Immature natural killer cell (primary cell): ENCODE measurements around the gene DCP2. TPM values are rescaled to one million over a fixed set of nuclear protein-coding genes. Genes with fewer than 3 reads are reported as not detected.

Experiments used
- DNase-seq, 3 donors: peaks; one replicate each; pipeline ENCODE4 v3.0.0; 2022; ENCODE audit warnings: mixed read lengths in 1 of 3
- H3K27ac Mint-ChIP-seq, 6 donors: one replicate each; pipeline ENCODE4 v1.8.0; 2020; ENCODE audit warnings: mixed read lengths in 6 of 6, mild to moderate bottlenecking in 5 of 6, inconsistent platforms in 4 of 6, moderate library complexity in 3 of 6
- H3K27me3 Mint-ChIP-seq, 3 donors: one replicate each; pipeline ENCODE4 v1.8.0; 2020 to 2021; ENCODE audit warnings: low read depth in 3 of 3, mild to moderate bottlenecking in 3 of 3, mixed read lengths in 3 of 3, moderate library complexity in 3 of 3, inconsistent platforms in 1 of 3
- H3K36me3 Mint-ChIP-seq, 3 donors: one replicate each; pipeline ENCODE4 v1.8.0; 2020; ENCODE audit warnings: mixed read lengths in 3 of 3, inconsistent platforms in 2 of 3, mild to moderate bottlenecking in 2 of 3
- H3K4me1 Mint-ChIP-seq, 2 donors: one replicate each; pipeline ENCODE4 v1.8.0; 2020; ENCODE audit warnings: inconsistent platforms in 2 of 2, mild to moderate bottlenecking in 2 of 2, mixed read lengths in 2 of 2, moderate library complexity in 1 of 2
- H3K4me3 Mint-ChIP-seq, 5 donors: one replicate each; pipeline ENCODE4 v1.8.0; 2020; ENCODE audit warnings: mild to moderate bottlenecking in 5 of 5, mixed read lengths in 5 of 5, inconsistent platforms in 3 of 5, moderate library complexity in 3 of 5
- H3K9me3 Mint-ChIP-seq, 6 donors: one replicate each; pipeline ENCODE4 v1.8.0; 2020; ENCODE audit warnings: mild to moderate bottlenecking in 6 of 6, mixed read lengths in 6 of 6, inconsistent platforms in 4 of 6, moderate library complexity in 3 of 6
- polyA plus RNA-seq, 3 donors: library from polyadenylated mRNA; unstranded; fragments of 300-500 nt; fragmentation: Illumina TruSeq; gene quantifications; one replicate each; pipeline ENCODE4 v1.2.3, GENCODE V29; 2021

DCP2 gene
- polyA plus RNA-seq, 3 donors from 2014 or later: 31.6 to 70.6 (median 35.9) TPM

- Mint-ChIP-seq H3K9me3 (no peaks in the 10 kb centered on the region), H3K4me1 (peaks cover 4 to 12% of the 10 kb centered on the region in 2 donors)
- no peak for DNase-seq
Measured at GRCh38 chr5:113062869-113063508, 86.4 kb downstream of the DCP2 start.

GRCh38 chr5:113063927-113064326, 87.3 kb downstream of the DCP2 start:
- peaks cover 0 to 2% (median 0%) of the 10 kb centered on the region in 3 donors for H3K27me3 Mint-ChIP-seq
- no peak for DNase-seq
- no peak overlapping the region for H3K27ac Mint-ChIP-seq
- H3K4me3 Mint-ChIP-seq: no peak overlapping the region
- H3K4me1 Mint-ChIP-seq: peaks cover 4 to 12% of the 10 kb centered on the region in 2 donors
- H3K9me3 Mint-ChIP-seq: no peaks in the 10 kb centered on the region
- H3K36me3 Mint-ChIP-seq: no peaks in the 10 kb centered on the region

More at GRCh38 chr5:113062869-113063508, 86.4 kb downstream of the DCP2 start:
- Mint-ChIP-seq H3K36me3 (no peaks in the 10 kb centered on the region), H3K4me3 (no peak overlapping the region), H3K27me3 (peaks cover 0 to 2% (median 0%) of the 10 kb centered on the region in 3 donors), H3K27ac (peak overlapping the region in 1 of 6 donors; percentile 11)

- H3K27me3 Mint-ChIP-seq: peaks cover 0 to 2% (median 0%) of the 10 kb centered on the region in 3 donors
- no peaks in the 10 kb centered on the region for H3K36me3 Mint-ChIP-seq
- no peak overlapping the region for H3K27ac Mint-ChIP-seq
- no peak for DNase-seq
- no peak overlapping the region for H3K4me3 Mint-ChIP-seq
- H3K4me1 Mint-ChIP-seq: peaks cover 4 to 12% of the 10 kb centered on the region in 2 donors
- H3K9me3 Mint-ChIP-seq: no peaks in the 10 kb centered on the region
Measured at GRCh38 chr5:113064806-113065205, 88.2 kb downstream of the DCP2 start.

- no peak for DNase-seq
- Mint-ChIP-seq H3K27me3 (peaks cover 0 to 2% (median 0%) of the 10 kb centered on the region in 3 donors), H3K36me3 (no peaks in the 10 kb centered on the region), H3K27ac (no peak overlapping the region), H3K9me3 (no peaks in the 10 kb centered on the region), H3K4me3 (no peak overlapping the region), H3K4me1 (peaks cover 4 to 12% of the 10 kb centered on the region in 2 donors)
Measured at GRCh38 chr5:113065626-113066025, 89.0 kb downstream of the DCP2 start.

GRCh38 chr5:113067635-113068344, 91.2 kb downstream of the DCP2 start:
- no peak overlapping the region for H3K4me3 Mint-ChIP-seq
- no peak overlapping the region for H3K27ac Mint-ChIP-seq
- DNase-seq: no peak
- H3K27me3 Mint-ChIP-seq: peaks cover 0 to 1% (median 0%) of the 10 kb centered on the region in 3 donors
- no peaks in the 10 kb centered on the region for H3K9me3 Mint-ChIP-seq
- H3K4me1 Mint-ChIP-seq: no peaks in the 10 kb centered on the region
- no peaks in the 10 kb centered on the region for H3K36me3 Mint-ChIP-seq

- H3K4me1 Mint-ChIP-seq: no peaks in the 10 kb centered on the region
- H3K27ac Mint-ChIP-seq: no peak overlapping the region
Measured at GRCh38 chr5:113068559-113068958, 92.0 kb downstream of the DCP2 start.

More at GRCh38 chr5:113068559-113068958, 92.0 kb downstream of the DCP2 start:
- DNase-seq: no peak
- no peaks in the 10 kb centered on the region for H3K36me3 Mint-ChIP-seq
- H3K9me3 Mint-ChIP-seq: no peaks in the 10 kb centered on the region
- H3K27me3 Mint-ChIP-seq: peaks cover 0 to 1% (median 0%) of the 10 kb centered on the region in 3 donors
- H3K4me3 Mint-ChIP-seq: no peak overlapping the region

Other genes starting within 250 kb of the DCP2 start
- 10 to 100 TPM in 2 of 3 donors, 1 to 10 TPM in 1; 6.1 to 36.5 (median 14.3) TPM for gene APC, start 238.9 kb upstream of the DCP2 start, polyA plus RNA-seq
- gene SRP19, start 115.5 kb upstream of the DCP2 start, polyA plus RNA-seq: 100 to 1,000 TPM; 109 to 176 (median 154) TPM
- 100 to 1,000 TPM in 2 of 3 donors, 10 to 100 TPM in 1; 94.8 to 148 (median 103) TPM for gene REEP5, start 54.6 kb upstream of the DCP2 start, polyA plus RNA-seq